MM.1S (cell line): ENCODE results near the gene PRODH2.

Source experiments
- DNase-seq: peaks from one replicate; pipeline ENCODE4 v3.0.0-alpha.2; 2015
- H2AFZ ChIP-seq: fragments of 300-600 bp; sonication (generic); 2 replicates; pipeline ENCODE4 v1.6.0; 2016; ENCODE audit warnings: antibody characterized with exemption, low read length
- H3F3A ChIP-seq: fragments of 300-600 bp; sonication (generic); 2 replicates; pipeline ENCODE4 v1.6.1; 2016; ENCODE audit warnings: mild to moderate bottlenecking, antibody characterized with exemption, low read length, moderate library complexity, mixed read lengths; ENCODE audit not compliant: insufficient read depth
- H3K27ac ChIP-seq: fragments of 300-600 bp; sonication (generic); 2 replicates; pipeline ENCODE4 v1.5.1; 2016; ENCODE audit warnings: mild to moderate bottlenecking, low read length
- H3K27me3 ChIP-seq: fragments of 300-600 bp; sonication (generic); replicated peaks from 2 replicates; pipeline ENCODE4 v1.6.0; 2016; ENCODE audit warnings: low read length; ENCODE audit not compliant: insufficient read depth
- H3K36me3 ChIP-seq: fragments of 300-600 bp; sonication (generic); replicated peaks from 2 replicates; pipeline ENCODE4 v1.6.1; 2016; ENCODE audit warnings: mild to moderate bottlenecking, low read length, mixed read lengths; ENCODE audit not compliant: insufficient read depth
- H3K4me1 ChIP-seq: fragments of 300-600 bp; sonication (generic); 2 replicates; pipeline ENCODE4 v1.6.1; 2016; ENCODE audit warnings: low read length, mixed read lengths
- H3K4me2 ChIP-seq: fragments of 300-600 bp; sonication (generic); 2 replicates; pipeline ENCODE4 v1.6.0; 2016; ENCODE audit warnings: low read depth, low read length
- H3K4me3 ChIP-seq: fragments of 300-600 bp; sonication (generic); 2 replicates; pipeline ENCODE4 v1.5.1; 2016; ENCODE audit warnings: low read length, mixed read lengths
- H3K79me2 ChIP-seq: fragments of 300-600 bp; sonication (generic); 2 replicates; pipeline ENCODE4 v1.6.1; 2016; ENCODE audit warnings: mixed run types, low read length, mixed read lengths
- H3K9ac ChIP-seq: fragments of 300-600 bp; sonication (generic); 2 replicates; pipeline ENCODE4 v1.6.1; 2016; ENCODE audit warnings: low read length, mixed read lengths
- H3K9me2 ChIP-seq: fragments of 300-600 bp; sonication (generic); replicated peaks from 2 replicates; pipeline ENCODE4 v1.6.1; 2016; ENCODE audit warnings: mild to moderate bottlenecking, low read length, mixed read lengths; ENCODE audit not compliant: insufficient read depth
- H3K9me3 ChIP-seq: fragments of 300-600 bp; sonication (generic); replicated peaks from 2 replicates; pipeline ENCODE4 v1.6.1; 2016; ENCODE audit warnings: mild to moderate bottlenecking, low read length, mixed read lengths; ENCODE audit not compliant: insufficient read depth
- H4K20me1 ChIP-seq: fragments of 300-600 bp; sonication (generic); 2 replicates; pipeline ENCODE4 v1.6.1; 2016; ENCODE audit warnings: mild to moderate bottlenecking, low read length, moderate library complexity, mixed read lengths; ENCODE audit not compliant: insufficient read depth
- CTCF ChIP-seq: fragments of 300-600 bp; sonication (generic); IDR thresholded peaks from 2 replicates; pipeline ENCODE4 v1.5.1; 2016; ENCODE audit warnings: antibody characterized with exemption, low read length, mixed read lengths
- EZH2 ChIP-seq: fragments of 300-600 bp; sonication (generic); optimal IDR thresholded peaks from 2 replicates; pipeline ENCODE3; 2017; ENCODE audit warnings: low read depth, mild to moderate bottlenecking, antibody characterized with exemption, low read length, mixed read lengths
- EZH2phosphoT487 ChIP-seq: fragments of 300-600 bp; sonication (generic); IDR thresholded peaks from 2 replicates; pipeline ENCODE4 v1.6.1; 2018; ENCODE audit warnings: antibody characterized with exemption, low read length

PRODH2 gene

GRCh38 chr19:35856546-35857149 lies 44.0 kb upstream of the PRODH2 start, which contains the start of gene KIRREL2:
Gene KIRREL2 (plus strand): TSS chr19:35856911. CDS start chr19:35857120, 209 bp downstream.
- Histone ChIP-seq H3K9ac (no peak within 1 kb of the TSS), H3K4me3 (peak within 1 kb of the TSS; percentile 41; the same call in 1 of the 2 replicates), H3K27ac (no peak within 1 kb of the TSS), H3K36me3 (no peaks in the 10 kb centered on the region), H3F3A (no peaks in the 10 kb centered on the region), H4K20me1 (no peaks in the 10 kb centered on the region), H3K27me3 (peaks cover 98% of the 10 kb centered on the region), H3K4me1 (no peaks in the 10 kb centered on the region), H3K9me3 (no peaks in the 10 kb centered on the region), H3K4me2 (peak within 1 kb of the TSS; percentile 73), H3K79me2 (no peaks in the 10 kb centered on the region), H2AFZ (0 out of 2 replicates have a peak within 1 kb of the TSS, but pooled peaks have one; percentile 53), H3K9me2 (no peaks in the 10 kb centered on the region)
- TF ChIP-seq EZH2phosphoT487, result no peak
- no peak for TF ChIP-seq EZH2
- no peak for TF ChIP-seq CTCF
- DNase-seq, result no peak

- no peak overlapping the region for H3K27ac ChIP-seq
- H4K20me1 ChIP-seq, result no peaks in the 10 kb centered on the region
- H3F3A ChIP-seq, result no peaks in the 10 kb centered on the region
- no peak for DNase-seq
- H2AFZ ChIP-seq, result no peak overlapping the region
- no peaks in the 10 kb centered on the region for H3K9me2 ChIP-seq
- no peak overlapping the region for H3K4me2 ChIP-seq
- no peaks in the 10 kb centered on the region for H3K79me2 ChIP-seq
- H3K9me3 ChIP-seq, result no peaks in the 10 kb centered on the region
- no peaks in the 10 kb centered on the region for H3K4me1 ChIP-seq
- no peak overlapping the region for H3K9ac ChIP-seq
- no peak overlapping the region for H3K4me3 ChIP-seq
- peaks cover 97% of the 10 kb centered on the region for H3K27me3 ChIP-seq
- no peak for TF ChIP-seq EZH2phosphoT487
- no peak for TF ChIP-seq EZH2
- TF ChIP-seq CTCF, result no peak
- no peaks in the 10 kb centered on the region for H3K36me3 ChIP-seq
These were observed 40.6 kb upstream of the PRODH2 start for GRCh38 chr19:35853038-35853756.

GRCh38 chr19:35852029-35852780 lies 39.6 kb upstream of the PRODH2 start, which contains the start of gene NPHS1:
Gene NPHS1 (minus strand): TSS chr19:35852504. CDS start chr19:35851837, 667 bp downstream.
- no peaks in the 10 kb centered on the region for H4K20me1 ChIP-seq
- no peaks in the 10 kb centered on the region for H3K9me2 ChIP-seq
- no peaks in the 10 kb centered on the region for H3F3A ChIP-seq
- H3K9me3 ChIP-seq, result no peaks in the 10 kb centered on the region
- H3K4me2 ChIP-seq, result no peak within 1 kb of the TSS
- H3K27ac ChIP-seq, result no peak within 1 kb of the TSS
- DNase-seq, result no peak
- H3K36me3 ChIP-seq, result no peaks in the 10 kb centered on the region
- no peak within 1 kb of the TSS for H2AFZ ChIP-seq
- TF ChIP-seq EZH2phosphoT487 (no peak), EZH2 (no peak), CTCF (no peak)
- no peak within 1 kb of the TSS for H3K9ac ChIP-seq
- H3K4me1 ChIP-seq, result no peaks in the 10 kb centered on the region
- H3K27me3 ChIP-seq, result peaks cover 97% of the 10 kb centered on the region
- no peak within 1 kb of the TSS for H3K4me3 ChIP-seq
- H3K79me2 ChIP-seq, result no peaks in the 10 kb centered on the region
